GM19351 (cell line): Measurements from ENCODE around the gene MED28.

Experiments used
- ATAC-seq: cut with Tn5 transposase; IDR thresholded peaks from one replicate; pipeline ENCODE4 v1.9.1; 2021; ENCODE audit warnings: mild to moderate bottlenecking, moderate library complexity; ENCODE audit not compliant: unreplicated experiment

The MED28 gene

DNA sequence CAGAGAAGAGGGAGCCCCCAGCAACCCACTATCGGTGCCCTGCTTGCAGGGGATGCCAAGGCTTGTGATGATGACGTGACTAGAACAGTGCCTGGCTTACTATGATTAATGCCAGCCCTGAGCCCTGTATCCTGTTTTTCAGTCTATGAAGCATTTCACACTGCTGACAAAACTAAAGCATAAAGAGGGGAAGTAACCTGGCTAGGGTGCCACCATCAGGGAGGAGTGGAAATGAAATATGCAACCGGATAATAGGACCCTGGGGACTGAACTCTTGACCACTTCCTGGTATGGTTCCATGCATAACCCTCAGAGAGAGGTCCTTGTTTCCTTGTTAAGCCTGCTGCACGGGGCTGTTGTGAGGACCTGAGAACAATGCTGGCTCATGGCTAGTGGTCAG is 50.3 kb downstream of the MED28 start:
- ATAC-seq, result peak; percentile 89

DNA sequence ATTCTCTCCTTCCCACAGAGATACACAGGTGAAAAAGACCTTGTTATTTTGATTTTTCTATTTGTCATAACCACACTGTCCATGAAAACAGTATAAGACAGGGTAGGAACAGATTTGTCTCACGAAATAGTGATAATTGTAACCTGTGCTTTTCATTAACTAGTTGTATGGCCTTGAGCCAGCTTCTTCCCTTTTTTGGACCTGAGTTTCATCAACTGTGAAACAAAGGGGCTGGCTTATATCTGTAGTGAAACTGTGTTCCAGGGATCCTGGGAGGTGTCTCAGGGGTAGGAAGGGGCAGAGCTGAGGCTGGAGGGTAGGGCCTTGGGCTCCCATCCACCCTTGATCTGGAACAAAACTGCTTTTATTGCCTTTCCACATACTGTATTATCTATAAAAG is 50.9 kb downstream of the MED28 start:
- ATAC-seq, result no peak

DNA sequence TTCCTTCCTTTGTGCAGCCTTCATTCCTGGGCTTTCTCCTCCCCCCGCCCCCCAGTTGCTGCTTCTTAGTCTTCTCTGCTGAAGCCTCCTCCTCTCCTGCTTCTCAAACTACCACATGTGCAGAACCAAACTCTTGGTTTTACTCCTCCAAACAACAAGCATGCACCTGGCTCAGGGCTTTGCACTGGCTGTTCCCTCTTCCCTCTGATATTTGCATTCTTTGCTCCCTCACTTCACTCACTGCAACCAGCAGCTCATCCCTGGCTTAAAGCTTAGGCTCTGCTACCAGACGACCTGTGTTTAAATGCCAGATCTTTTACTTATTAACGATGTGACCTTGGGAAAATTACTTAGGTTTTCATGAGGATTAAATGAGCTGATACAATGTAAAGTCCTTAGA is 51.4 kb downstream of the MED28 start:
- ATAC-seq, result no peak

DNA sequence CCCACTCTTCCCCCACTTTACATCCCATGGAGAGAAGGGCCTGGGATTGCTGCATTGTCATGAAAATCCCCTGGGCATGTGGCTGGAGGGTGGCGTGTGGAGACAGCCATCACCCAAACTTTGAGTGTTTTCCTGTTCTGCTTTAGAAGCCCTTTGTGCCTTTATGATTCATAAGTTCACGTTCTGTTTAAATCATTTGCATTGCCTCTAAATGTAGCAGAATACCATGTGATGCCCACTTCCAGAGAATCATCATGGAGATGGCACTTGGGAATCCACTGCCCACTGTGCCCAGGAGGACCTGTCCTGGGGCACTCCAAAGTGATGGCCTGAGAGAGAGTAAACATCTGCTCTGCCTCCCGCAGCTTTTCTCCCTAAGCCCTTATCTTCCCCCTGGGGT is 52.8 kb downstream of the MED28 start:
- no peak for ATAC-seq

- peak; percentile 27 for ATAC-seq
These were observed 53.3 kb downstream of the MED28 start for GRCh38 chr4:17667653-17668201.

DNA sequence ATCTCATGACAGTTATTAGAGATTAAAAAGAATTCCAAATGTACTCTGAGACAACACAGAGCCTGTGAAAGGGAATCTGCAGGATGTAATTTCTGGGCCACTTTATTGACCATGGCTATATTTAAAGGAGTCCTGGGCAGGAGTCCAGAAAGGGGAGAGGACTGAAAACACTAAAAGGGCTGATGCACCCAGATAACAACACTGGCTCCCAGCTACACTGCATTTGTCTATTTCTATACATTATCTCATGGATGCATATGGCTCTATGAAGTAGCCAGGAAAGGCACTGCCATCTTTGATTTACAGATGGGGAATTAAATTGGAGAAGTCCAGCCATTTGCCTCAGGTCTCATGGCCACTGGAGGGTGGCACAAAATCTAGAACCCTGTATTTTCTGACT is 56.0 kb downstream of the MED28 start:
- ATAC-seq, result no peak

GRCh38 chr4:17680559-17681280 is 66.3 kb downstream of the MED28 start:
- no peak for ATAC-seq

DNA sequence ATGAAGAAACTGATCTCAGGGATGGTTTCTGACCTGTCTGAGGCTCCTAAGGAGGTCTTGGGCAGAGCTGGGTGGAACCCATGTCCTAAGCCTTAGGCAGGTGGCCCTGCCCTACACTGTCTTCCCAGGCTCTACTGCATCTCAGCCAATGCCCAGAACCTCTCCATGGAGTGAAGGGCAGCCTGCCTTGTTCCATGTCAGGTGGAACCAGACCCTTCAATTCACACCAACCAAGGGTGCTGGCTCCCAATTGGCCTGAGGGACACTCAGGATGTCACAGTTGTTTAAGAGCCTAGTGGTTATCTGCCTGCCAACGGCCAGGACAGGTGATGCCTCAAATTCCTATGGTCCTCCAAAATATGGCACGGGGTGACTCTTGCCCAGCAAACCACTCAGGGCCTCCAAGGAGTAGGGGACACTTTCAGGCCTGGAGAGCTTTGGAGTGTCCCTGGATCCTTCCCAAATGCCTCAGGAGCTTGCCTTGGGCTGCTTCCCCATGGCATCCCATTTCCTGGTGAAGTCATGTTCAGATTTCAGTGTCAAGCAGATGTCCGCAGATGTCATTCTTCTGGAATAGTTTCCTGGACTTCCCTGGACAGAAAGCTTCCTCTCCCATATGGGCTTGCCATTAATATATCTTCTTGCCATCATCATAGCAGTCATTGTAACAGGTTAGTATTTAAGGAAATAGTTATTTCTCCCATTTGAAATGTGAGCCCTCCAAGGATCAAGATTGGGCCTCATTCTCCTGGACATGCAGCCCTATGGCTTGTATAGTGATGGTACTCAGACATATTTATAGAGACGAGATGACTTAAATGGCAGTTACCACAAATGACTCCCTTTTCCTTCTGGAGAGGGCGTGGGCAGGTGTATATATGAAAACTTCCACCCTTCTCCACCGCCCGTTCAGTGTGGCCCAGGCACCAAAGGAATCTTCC is 67.1 kb downstream of the MED28 start:
- no peak for ATAC-seq

- ATAC-seq, result no peak
These were observed 67.8 kb downstream of the MED28 start for GRCh38 chr4:17682222-17682566.
